Spleen (tissue), 11 donors: Measurements from ENCODE around the gene PRR5L. TPM values are rescaled to one million over a fixed set of nuclear protein-coding genes. Genes with fewer than 3 reads are reported as not detected.
A peak's percentile ranks its signal among the peaks of the same experiment; 100 is the strongest.

Source experiments
- DNase-seq: peaks from one replicate; pipeline ENCODE4 v3.0.0-alpha.2; 2020
- H3K27ac ChIP-seq, 8 donors: fragments of 200-600 bp; sonication (generic) in 7 of 8; 1 replicate in 4 of 8; 2 replicates in 4 of 8; pipeline versions ENCODE4 v1.5.0 to v1.8.0; 2016 to 2021; ENCODE audit warnings: inconsistent platforms in 4 of 8, mild to moderate bottlenecking in 4 of 8, moderate library complexity in 1 of 8
- H3K27me3 ChIP-seq, 7 donors: fragments of 200-600 bp; sonication (generic) in 6 of 7; replicated peaks in 1 of 7; 1 replicate in 4 of 7; 2 replicates in 3 of 7; pipeline versions ENCODE4 v1.5.0 to v1.8.0; 2016 to 2021; ENCODE audit warnings: inconsistent platforms in 3 of 7, mild to moderate bottlenecking in 1 of 7
- H3K36me3 ChIP-seq, 6 donors: fragments of 200-600 bp; sonication (generic) in 5 of 6; 1 replicate in 4 of 6; 2 replicates in 2 of 6; pipeline versions ENCODE4 v1.5.0 to v1.8.0; 2016 to 2021; ENCODE audit warnings: inconsistent platforms in 2 of 6
- H3K4me1 ChIP-seq, 6 donors: fragments of 200-600 bp; sonication (generic) in 5 of 6; 1 replicate in 3 of 6; 2 replicates in 3 of 6; pipeline versions ENCODE4 v1.5.0 to v1.8.0; 2016 to 2021; ENCODE audit warnings: inconsistent platforms in 3 of 6
- H3K4me3 ChIP-seq, 8 donors: fragments of 200-600 bp; sonication (generic) in 7 of 8; 1 replicate in 4 of 8; 2 replicates in 4 of 8; pipeline versions ENCODE4 v1.5.0 to v1.8.0; 2016 to 2021; ENCODE audit warnings: inconsistent platforms in 4 of 8, mild to moderate bottlenecking in 4 of 8, moderate library complexity in 2 of 8
- H3K9me3 ChIP-seq, 8 donors: fragments of 200-600 bp; sonication (generic) in 7 of 8; 1 replicate in 4 of 8; 2 replicates in 4 of 8; pipeline versions ENCODE4 v1.5.0 to v1.8.0; 2016 to 2021; ENCODE audit warnings: inconsistent platforms in 4 of 8
- CTCF ChIP-seq, 11 experiments: fragments of 200-600 bp in 7 of 11; fragments of 450-650 bp in 4 of 11; sonication (generic) in 4 of 11; IDR thresholded peaks in 8 of 11; conservative IDR thresholded peaks in 3 of 11; 1 replicate in 7 of 11; 2 replicates in 4 of 11; pipeline versions ENCODE4 v1.4.0 to v1.8.0; 2016 to 2021; ENCODE audit warnings: antibody characterized with exemption in 11 of 11, inconsistent platforms in 4 of 11, mild to moderate bottlenecking in 1 of 11
- POLR2A ChIP-seq, 3 donors: fragments of 450-650 bp; IDR thresholded peaks; one replicate each; pipeline ENCODE4 v1.5.1; 2017; ENCODE audit warnings: antibody characterized with exemption in 3 of 3, mild to moderate bottlenecking in 1 of 3
- POLR2AphosphoS5 ChIP-seq, 3 donors: sonication (generic); formaldehyde crosslinking; IDR thresholded peaks; one replicate each; pipeline ENCODE4 v1.5.1; 2017; ENCODE audit warnings: antibody characterized with exemption in 3 of 3
- WGBS, 5 donors: extraction: QIAGEN DNeasy Blood & Tissue Kit in 3 of 5; methylation state at CpG; one replicate each; pipeline versions ENCODE4 v1.1.5 to v1.1.7; 2013 to 2018; 5-methylcytosine and 5-hydroxymethylcytosine counted together
- intact Hi-C: fragments of 100-400 bp; cut with DNase I; formaldehyde crosslinking; loops from one replicate; pipeline ENCODE4 v1.15.0; 2023; ENCODE audit warnings: low total_unique reads
- polyA plus RNA-seq, 3 donors: library from polyadenylated mRNA; stranded (reverse); fragments of 200-250 nt; gene quantifications; one replicate each; pipeline ENCODE4 v1.2.1, GENCODE V29; 2013
- total RNA-seq, 7 donors: library from RNA; depleted of rRNA in 3 of 7; stranded (reverse); fragments of >200 nt in 3 of 7; fragmentation: NEBNext Ultra II Directional in 4 of 7; extraction: Animal tissue kit (Norgen Biotek cat#: 25700) in 4 of 7; gene quantifications; one replicate each; pipeline versions ENCODE4 v1.1.0 to v1.2.1, GENCODE V29; 2016 to 2021
- donor health status: healthy with polysubstance abuse.
- donor health status: DM: no; HTN: no; CAD: no; lungs with moderate emphysema.
- donor health status: DM: no; HTN: no; CAD: no.
- donor health status: Bipolar disorder and iron deficiency.
- donor health status: healthy.
- donor health status: DM: no; HTN: no; CAD: no.
- donor health status: DM: yes; HTN: yes; CAD: no.

PRR5L gene
- total and polyA plus RNA-seq, 10 donors: 10.7 to 330 (median 140) TPM

- Histone ChIP-seq H3K4me1 (peaks cover 33 to 97% (median 77%) of the 10 kb centered on the region in 6 donors), H3K9me3 (no peaks in the 10 kb centered on the region), H3K27ac (peak overlapping the region in 1 of 8 donors; percentile 13), H3K36me3 (peaks cover 0 to 63% (median 27%) of the 10 kb centered on the region in 6 donors), H3K4me3 (no peak overlapping the region), H3K27me3 (no peaks in the 10 kb centered on the region)
- TF ChIP-seq POLR2AphosphoS5 (IDR thresholded peaks at IDR 0.05) (no peak), CTCF (IDR thresholded peaks at IDR 0.05 in 8 of 11, conservative IDR thresholded peaks at IDR 0.05 in 3 of 11) (no peak)
- WGBS, 5 donors: 63 to 77% (median 66%) methylated on average over 3 of the region's 3 CpGs
- intact Hi-C loops: loop anchor here (10.0 kb wide), 1 partner anchor 90 kb away; no protein-coding TSS in a partner anchor
- no peak for DNase-seq
Observed at GRCh38 chr11:36394926-36395325, 98.8 kb downstream of the PRR5L start.

GRCh38 chr11:36395978-36396736 lies 100.1 kb downstream of the PRR5L start:
- DNase-seq: no peak

GRCh38 chr11:36398231-36398953 lies 102.3 kb downstream of the PRR5L start:
- peak overlapping the region in 5 of 8 donors; percentile 6 to 68 (median 14) for H3K27ac ChIP-seq
- H3K9me3 ChIP-seq: no peaks in the 10 kb centered on the region
- no peak overlapping the region for H3K4me3 ChIP-seq
- intact Hi-C loops: loop anchor here (10.0 kb wide), 1 partner anchor 94 kb away; no protein-coding TSS in a partner anchor
- TF ChIP-seq POLR2A (IDR thresholded peaks at IDR 0.05): no peak
- TF ChIP-seq POLR2AphosphoS5 (IDR thresholded peaks at IDR 0.05): peak in 1 of 3 donors; percentile 26
- 81 to 88% (median 86%) methylated on average over 21 of the region's 21 CpGs for WGBS, 5 donors
- H3K4me1 ChIP-seq: peaks cover 21 to 97% (median 76%) of the 10 kb centered on the region in 6 donors
- no peaks in the 10 kb centered on the region for H3K27me3 ChIP-seq
- H3K36me3 ChIP-seq: peaks cover 0 to 98% (median 45%) of the 10 kb centered on the region in 6 donors
- DNase-seq: no peak

More at GRCh38 chr11:36395978-36396736, 100.1 kb downstream of the PRR5L start:
- no peaks in the 10 kb centered on the region for H3K27me3 ChIP-seq
- peaks cover 0 to 75% (median 28%) of the 10 kb centered on the region in 6 donors for H3K36me3 ChIP-seq
- no peaks in the 10 kb centered on the region for H3K9me3 ChIP-seq
- WGBS, 5 donors: 88 to 91% (median 90%) methylated on average over 11 of the region's 11 CpGs
- peaks cover 34 to 97% (median 80%) of the 10 kb centered on the region in 6 donors for H3K4me1 ChIP-seq
- TF ChIP-seq CTCF (IDR thresholded peaks at IDR 0.05 in 8 of 11, conservative IDR thresholded peaks at IDR 0.05 in 3 of 11): no peak
- TF ChIP-seq POLR2AphosphoS5 (IDR thresholded peaks at IDR 0.05): peak in 1 of 3 donors; percentile 7
- TF ChIP-seq POLR2A (IDR thresholded peaks at IDR 0.05): no peak
- intact Hi-C loops: loop anchor here (10.0 kb wide), 1 partner anchor 91 kb away; no protein-coding TSS in a partner anchor
- H3K4me3 ChIP-seq: no peak overlapping the region
- peak overlapping the region in 2 of 8 donors; percentile 15 to 23 for H3K27ac ChIP-seq

- H3K27me3 ChIP-seq: no peaks in the 10 kb centered on the region
- WGBS, 5 donors: 35 to 67% (median 58%) methylated on average over 4 of the region's 4 CpGs
- TF ChIP-seq CTCF (IDR thresholded peaks at IDR 0.05 in 8 of 11, conservative IDR thresholded peaks at IDR 0.05 in 3 of 11) (no peak), POLR2A (IDR thresholded peaks at IDR 0.05) (no peak), POLR2AphosphoS5 (IDR thresholded peaks at IDR 0.05) (no peak)
Observed at GRCh38 chr11:36399236-36399635, 103.1 kb downstream of the PRR5L start.

More at GRCh38 chr11:36399236-36399635, 103.1 kb downstream of the PRR5L start:
- peaks cover 0 to 100% (median 47%) of the 10 kb centered on the region in 6 donors for H3K36me3 ChIP-seq
- peak overlapping the region in 3 of 8 donors; percentile 23 to 68 (median 31) for H3K27ac ChIP-seq
- DNase-seq: no peak
- intact Hi-C loops: loop anchor here (10.0 kb wide), 1 partner anchor 94 kb away; no protein-coding TSS in a partner anchor
- H3K9me3 ChIP-seq: no peaks in the 10 kb centered on the region
- H3K4me1 ChIP-seq: peaks cover 19 to 97% (median 71%) of the 10 kb centered on the region in 6 donors
- H3K4me3 ChIP-seq: no peak overlapping the region
